H1 (cell line): ENCODE data around the gene CD248. TPM values are rescaled to one million over a fixed set of nuclear protein-coding genes. Genes with fewer than 3 reads are reported as not detected.
A peak's percentile ranks its signal among the peaks of the same experiment; 100 is the strongest.

Experiments
- CTCF ChIA-PET: fragments of 300-600 bp; sonication (Branson Sonifier 250); formaldehyde crosslinking; loops from one replicate; lab custom pipeline; 2021; ENCODE audit not compliant: partially characterized antibody; lab: Charles Lee
- POLR2A ChIA-PET: fragments of 300-600 bp; sonication (Branson Sonifier 250); formaldehyde crosslinking; loops from one replicate; lab custom pipeline; 2021; ENCODE audit warnings: inconsistent platforms; ENCODE audit not compliant: partially characterized antibody; lab: Charles Lee
- DNase-seq, 2 experiments: peaks; one replicate each; pipeline versions ENCODE4 v3.0.0 to v3.0.0-alpha.2; 2010 to 2022; ENCODE audit warnings: low spot score in 2 of 2, low read depth in 1 of 2, mixed read lengths in 1 of 2
- FAIRE-seq: peaks from 2 replicates; lab custom pipeline; 2011; peaks lifted over from hg19 to GRCh38; lab: Jason Lieb, UNC
- H2AFZ ChIP-seq: 2 replicates; pipeline ENCODE4 v1.8.1; 2012; ENCODE audit warnings: low read length, inconsistent platforms
- H2AK5ac ChIP-seq: 2 replicates; pipeline ENCODE4 v1.6.1; 2013; ENCODE audit warnings: low read depth, low read length
- H2BK120ac ChIP-seq: replicated peaks from 2 replicates; pipeline ENCODE3; 2013; ENCODE audit warnings: low read depth, low read length, inconsistent platforms
- H2BK12ac ChIP-seq: 2 replicates; pipeline ENCODE4 v1.6.1; 2013; ENCODE audit warnings: low read depth, low read length
- H2BK15ac ChIP-seq: 2 replicates; pipeline ENCODE4 v1.6.1; 2013; ENCODE audit warnings: low read length
- H2BK20ac ChIP-seq: 2 replicates; pipeline ENCODE4 v1.6.1; 2013; ENCODE audit warnings: low read length
- H2BK5ac ChIP-seq: 2 replicates; pipeline ENCODE4 v1.6.1; 2013; ENCODE audit warnings: low read depth, low read length
- H3K14ac ChIP-seq: 2 replicates; pipeline ENCODE4 v1.6.1; 2013; ENCODE audit warnings: inconsistent platforms; ENCODE audit not compliant: insufficient read length
- H3K18ac ChIP-seq: 2 replicates; pipeline ENCODE4 v1.6.1; 2013; ENCODE audit warnings: low read length; ENCODE audit errors: extremely low read depth
- H3K23ac ChIP-seq: 2 replicates; pipeline ENCODE4 v1.6.1; 2013; ENCODE audit warnings: inconsistent platforms; ENCODE audit not compliant: insufficient read length
- H3K23me2 ChIP-seq: 2 replicates; pipeline ENCODE4 v1.6.1; 2013; ENCODE audit warnings: low read depth, low read length
- H3K27ac ChIP-seq: 2 replicates; pipeline ENCODE4 v1.6.1; 2011; ENCODE audit warnings: low read depth, low read length, inconsistent platforms
- H3K27me3 ChIP-seq, 4 experiments: replicated peaks in 1 of 4; 1 replicate in 1 of 4; 2 replicates in 3 of 4; pipeline versions ENCODE4 v1.6.1 to v1.8.1; 2011 to 2013; ENCODE audit warnings: low read length in 3 of 4, mild to moderate bottlenecking in 3 of 4, inconsistent platforms in 2 of 4, mixed read lengths in 2 of 4, moderate library complexity in 1 of 4; ENCODE audit not compliant: control insufficient read depth in 3 of 4, insufficient read depth in 3 of 4; ENCODE audit errors: extremely low read depth in 1 of 4
- H3K36me3 ChIP-seq, 4 experiments: 2 replicates each; pipeline versions ENCODE4 v1.6.1 to v1.8.1; 2011 to 2013; ENCODE audit warnings: mild to moderate bottlenecking in 4 of 4, low read length in 3 of 4, moderate library complexity in 2 of 4, control low read depth in 1 of 4, inconsistent platforms in 1 of 4; ENCODE audit not compliant: insufficient read depth in 4 of 4, control insufficient read depth in 2 of 4
- H3K4ac ChIP-seq: replicated peaks from 2 replicates; pipeline ENCODE3; 2013; ENCODE audit warnings: low read length, low read depth, mixed read lengths, inconsistent platforms; ENCODE audit not compliant: insufficient read length
- H3K4me1 ChIP-seq, 4 experiments: replicated peaks in 1 of 4; 1 replicate in 1 of 4; 2 replicates in 3 of 4; pipeline versions ENCODE4 v1.6.1 to v1.8.1; 2011 to 2013; ENCODE audit warnings: low read length in 3 of 4, inconsistent platforms in 2 of 4, mixed read lengths in 1 of 4; ENCODE audit not compliant: insufficient read depth in 4 of 4, control insufficient read depth in 3 of 4
- H3K4me2 ChIP-seq, 2 experiments: 2 replicates each; pipeline versions ENCODE4 v1.6.1 to v1.8.1; 2011 to 2013; ENCODE audit warnings: low read depth in 2 of 2, low read length in 2 of 2, control low read depth in 1 of 2, inconsistent platforms in 1 of 2, mild to moderate bottlenecking in 1 of 2; ENCODE audit not compliant: insufficient read depth in 1 of 2
- H3K4me3 ChIP-seq, 4 experiments: fragments of 200-600, 300-600 bp in 1 of 4; sonication (generic), shearing (Covaris generic), sonication (Bioruptor Twin) in 1 of 4; 2 replicates each; pipeline versions ENCODE4 v1.5.1 to v1.8.1; 2011 to 2016; ENCODE audit warnings: low read length in 4 of 4, low read depth in 3 of 4, control low read depth in 2 of 4, inconsistent platforms in 2 of 4, mild to moderate bottlenecking in 2 of 4, mixed read lengths in 1 of 4, moderate library complexity in 1 of 4; ENCODE audit not compliant: insufficient read depth in 2 of 4; ENCODE audit errors: extremely low read depth in 1 of 4
- H3K56ac ChIP-seq: replicated peaks from 2 replicates; pipeline ENCODE3; 2013; ENCODE audit warnings: low read depth, mild to moderate bottlenecking, mixed read lengths, low read length, inconsistent platforms; ENCODE audit not compliant: insufficient read length
- H3K79me1 ChIP-seq: 2 replicates; pipeline ENCODE4 v1.6.1; 2013; ENCODE audit warnings: low read depth, low read length, control low read depth
- H3K79me2 ChIP-seq, 2 experiments: 2 replicates each; pipeline versions ENCODE4 v1.6.1 to v1.8.1; 2012 to 2013; ENCODE audit warnings: low read length in 2 of 2, mild to moderate bottlenecking in 2 of 2, inconsistent platforms in 1 of 2; ENCODE audit not compliant: insufficient read depth in 2 of 2, control insufficient read depth in 1 of 2
- H3K9ac ChIP-seq, 4 experiments: replicated peaks in 1 of 4; 1 replicate in 1 of 4; 2 replicates in 3 of 4; pipeline versions ENCODE4 v1.6.1 to v1.8.1; 2011 to 2013; ENCODE audit warnings: low read depth in 3 of 4, low read length in 3 of 4, control low read depth in 2 of 4, mild to moderate bottlenecking in 2 of 4, moderate library complexity in 2 of 4, inconsistent platforms in 1 of 4; ENCODE audit errors: extremely low read depth in 1 of 4
- H3K9me3 ChIP-seq, 2 experiments: 2 replicates each; pipeline versions ENCODE4 v1.6.1 to v1.8.1; 2012 to 2013; ENCODE audit warnings: mild to moderate bottlenecking in 2 of 2, moderate library complexity in 2 of 2, control low read depth in 1 of 2, inconsistent platforms in 1 of 2, low read depth in 1 of 2, low read length in 1 of 2, mixed read lengths in 1 of 2; ENCODE audit not compliant: insufficient read depth in 2 of 2
- H4K20me1 ChIP-seq, 2 experiments: replicated peaks in 1 of 2; 2 replicates each; pipeline versions ENCODE3 to v1.8.1; 2011 to 2013; ENCODE audit warnings: inconsistent platforms in 2 of 2, low read length in 2 of 2, mild to moderate bottlenecking in 1 of 2; ENCODE audit not compliant: insufficient read depth in 2 of 2, control insufficient read depth in 1 of 2
- H4K5ac ChIP-seq: 2 replicates; pipeline ENCODE4 v1.6.1; 2013; ENCODE audit warnings: low read length, low read depth, mixed read lengths, inconsistent platforms; ENCODE audit not compliant: insufficient read length
- H4K8ac ChIP-seq: 2 replicates; pipeline ENCODE4 v1.8.0; 2013; ENCODE audit warnings: mild to moderate bottlenecking, moderate library complexity, low read length, inconsistent platforms; ENCODE audit not compliant: insufficient read depth; ENCODE audit errors: extremely low read depth
- H4K91ac ChIP-seq: replicated peaks from 2 replicates; pipeline ENCODE3; 2013; ENCODE audit warnings: low read length, mixed read lengths, inconsistent platforms; ENCODE audit not compliant: insufficient read length
- BACH1 ChIP-seq: IDR thresholded peaks from 2 replicates; pipeline ENCODE4 v1.6.1; 2012; ENCODE audit warnings: low read length, improper control_type of control experiment
- CEBPB ChIP-seq: IDR thresholded peaks from 2 replicates; pipeline ENCODE4 v1.6.1; 2012; ENCODE audit warnings: low read depth, low read length
- EP300 ChIP-seq, 2 experiments: IDR thresholded peaks; 1 replicate in 1 of 2; 2 replicates in 1 of 2; pipeline ENCODE4 v1.6.1; 2011 to 2012; ENCODE audit warnings: low read depth in 2 of 2, low read length in 2 of 2, mild to moderate bottlenecking in 2 of 2, borderline replicate concordance in 1 of 2, inconsistent platforms in 1 of 2, moderate library complexity in 1 of 2
- FOSL1 ChIP-seq: IDR thresholded peaks from 2 replicates; pipeline ENCODE4 v1.6.1; 2011; ENCODE audit warnings: mild to moderate bottlenecking, low read depth, low read length, moderate library complexity; ENCODE audit not compliant: insufficient read depth
- GTF2F1 ChIP-seq: IDR thresholded peaks from 2 replicates; pipeline ENCODE4 v1.6.1; 2012; ENCODE audit warnings: low read depth, low read length, improper control_type of control experiment, borderline replicate concordance
- KDM5A ChIP-seq: fragments of 200-600 bp; IDR thresholded peaks from 2 replicates; pipeline ENCODE4 v1.7.1; 2012; ENCODE audit warnings: mild to moderate bottlenecking, low read length, inconsistent platforms, mixed read lengths
- POLR2A ChIP-seq, 2 experiments: IDR thresholded peaks; 1 replicate in 1 of 2; 2 replicates in 1 of 2; pipeline ENCODE4 v1.6.1; 2011; ENCODE audit warnings: low read depth in 2 of 2, low read length in 2 of 2, mild to moderate bottlenecking in 2 of 2; ENCODE audit errors: control extremely low read depth in 1 of 2
- SUZ12 ChIP-seq: fragments of 200-600 bp; sonication (generic); IDR thresholded peaks from 2 replicates; pipeline ENCODE4 v1.6.1; 2012; ENCODE audit warnings: mild to moderate bottlenecking, inconsistent platforms, low read length, moderate library complexity, mixed read lengths
- TCF12 ChIP-seq: IDR thresholded peaks from 2 replicates; pipeline ENCODE4 v1.6.1; 2011; ENCODE audit warnings: low read depth, mild to moderate bottlenecking, low read length
- ZNF274 ChIP-seq: IDR thresholded peaks from 2 replicates; pipeline ENCODE4 v1.7.0; 2012; ENCODE audit warnings: low read length, borderline replicate concordance; ENCODE audit errors: extremely low read depth
- WGBS, 2 experiments: shearing (Covaris generic) in 1 of 2; methylation state at CpG; one replicate each; pipeline versions ENCODE4 v1.1.6 to v1.1.7; 2013 to 2015; ENCODE audit warnings: low lambda C conversion rate in 2 of 2, mixed read lengths in 2 of 2, inconsistent platforms in 1 of 2, low coverage in 1 of 2, missing lambda C conversion rate in 1 of 2; ENCODE audit not compliant: insufficient replicate concordance in 2 of 2, insufficient coverage in 1 of 2, insufficient read length in 1 of 2; ENCODE audit errors: extremely low coverage in 1 of 2, missing lambda C conversion rate in 1 of 2; 5-methylcytosine and 5-hydroxymethylcytosine counted together
- polyA plus RNA-seq, 7 experiments: library from polyadenylated mRNA; depleted of rRNA in 3 of 7; stranded (reverse) in 5 of 7; unstranded in 2 of 7; fragments of >200 nt in 5 of 7; fragments of 200-250 nt in 2 of 7; gene quantifications; 1 replicate in 5 of 7; 2 replicates in 1 of 7; 4 replicates in 1 of 7; pipeline versions ENCODE4 v1.2.1 to v1.2.3, GENCODE V29; 2011 to 2013; ENCODE audit warnings: missing spikeins in 2 of 7, mixed read lengths in 2 of 7
- total RNA-seq: library from RNA; stranded (reverse); fragmentation: NEBNext Ultra II Directional; extraction: Animal tissue kit (Norgen Biotek cat#: 25700); gene quantifications from 2 replicates; pipeline ENCODE4 v1.2.1, GENCODE V29; 2021
- TF ChIP-seq, protein P1 (sequence below): IDR thresholded peaks from 2 replicates; pipeline ENCODE4 v1.6.1; 2012; ENCODE audit warnings: low read length, inconsistent platforms
- TF ChIP-seq, protein P2 (sequence below): IDR thresholded peaks from 2 replicates; pipeline ENCODE4 v1.6.1; 2012; ENCODE audit warnings: inconsistent platforms

CD248 gene
- total and polyA plus RNA-seq, 2 of the 8 experiments (the other 6 are each of a cell fraction or from before 2014, with no cell fraction given) = 2.7 to 3.9 TPM

DNA sequence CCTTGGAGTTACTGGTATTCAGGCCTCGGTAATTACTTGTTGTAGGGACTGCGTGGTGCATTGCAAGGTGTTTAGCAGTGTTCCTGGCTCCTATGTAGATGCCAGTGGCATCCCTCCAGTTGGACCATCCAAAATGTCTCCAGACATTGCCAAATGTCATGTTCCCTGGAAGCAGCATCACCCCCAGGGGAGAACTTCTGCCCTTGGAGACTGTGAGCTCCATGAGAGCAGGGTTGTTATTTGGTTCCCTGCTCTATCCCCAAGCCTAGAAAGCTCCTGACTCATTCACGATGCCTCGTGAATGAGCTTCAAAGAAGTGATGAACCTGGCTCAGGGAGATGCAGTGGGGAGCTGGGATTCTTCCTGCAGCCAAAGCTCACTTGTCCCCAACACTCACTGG lies 4.8 kb upstream of the CD248 start:
- Histone ChIP-seq H2AFZ (no peak overlapping the region), H3K4me2 (no peak overlapping the region), H3K4me1 (peaks cover 9 to 23% (median 18%) of the 10 kb centered on the region in 4 experiments), H3K18ac (no peak overlapping the region), H3K14ac (no peak overlapping the region), H3K9me3 (no peaks in the 10 kb centered on the region), H3K23me2 (peaks cover 3% of the 10 kb centered on the region; the same call in 1 of the 2 replicates), H2BK12ac (no peak overlapping the region), H2BK20ac (no peak overlapping the region), H3K36me3 (no peaks in the 10 kb centered on the region), H2BK5ac (no peak overlapping the region), H4K20me1 (no peaks in the 10 kb centered on the region), H4K8ac (no peak overlapping the region), H3K27ac (no peak overlapping the region), H3K79me2 (no peaks in the 10 kb centered on the region), H3K56ac (no peak overlapping the region), H2BK15ac (0 out of 2 replicates have a peak overlapping the region, but pooled peaks have one; percentile 12), H3K23ac (no peak overlapping the region), H2BK120ac (no peak overlapping the region), H3K4ac (no peak overlapping the region), H2AK5ac (no peak overlapping the region), H3K4me3 (no peak overlapping the region), H3K9ac (no peak overlapping the region), H4K5ac (no peak overlapping the region), H3K79me1 (no peaks in the 10 kb centered on the region), H4K91ac (no peak overlapping the region), H3K27me3 (peaks cover 0 to 5% (median 0%) of the 10 kb centered on the region in 4 experiments; a peak in 3 of 7 replicates)
- ChIA-PET POLR2A (interaction anchor here (0.6 to 1.5 kb wide), 6 partner anchors 9 to 39 kb away, joined by 3 to 7 read pairs (median 3); partner anchors contain the start of genes B4GAT1, BRMS1 and RIN1), CTCF (interaction anchor here (0.6 to 2.0 kb wide), 20 partner anchors 9 to 99 kb away, joined by 3 to 48 read pairs (median 5); partner anchors contain the start of genes NPAS4, RIN1, TMEM151A and YIF1A)
- FAIRE-seq (no peak), DNase-seq (no peak)
- WGBS, 2 experiments = 88% methylated on average over 4 of the region's 4 CpGs; no CpG with 5 or more reads in 1 of the 2 experiments
- no peak for TF ChIP-seq ZNF274
- TF ChIP-seq CEBPB = no peak
- TF ChIP-seq GTF2F1 = no peak
- TF ChIP-seq FOSL1 = no peak
- no peak for TF ChIP-seq KDM5A
- no peak for TF ChIP-seq SUZ12
- TF ChIP-seq, protein P1, sequence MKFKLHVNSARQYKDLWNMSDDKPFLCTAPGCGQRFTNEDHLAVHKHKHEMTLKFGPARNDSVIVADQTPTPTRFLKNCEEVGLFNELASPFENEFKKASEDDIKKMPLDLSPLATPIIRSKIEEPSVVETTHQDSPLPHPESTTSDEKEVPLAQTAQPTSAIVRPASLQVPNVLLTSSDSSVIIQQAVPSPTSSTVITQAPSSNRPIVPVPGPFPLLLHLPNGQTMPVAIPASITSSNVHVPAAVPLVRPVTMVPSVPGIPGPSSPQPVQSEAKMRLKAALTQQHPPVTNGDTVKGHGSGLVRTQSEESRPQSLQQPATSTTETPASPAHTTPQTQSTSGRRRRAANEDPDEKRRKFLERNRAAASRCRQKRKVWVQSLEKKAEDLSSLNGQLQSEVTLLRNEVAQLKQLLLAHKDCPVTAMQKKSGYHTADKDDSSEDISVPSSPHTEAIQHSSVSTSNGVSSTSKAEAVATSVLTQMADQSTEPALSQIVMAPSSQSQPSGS = no peak
- TF ChIP-seq, protein P2, sequence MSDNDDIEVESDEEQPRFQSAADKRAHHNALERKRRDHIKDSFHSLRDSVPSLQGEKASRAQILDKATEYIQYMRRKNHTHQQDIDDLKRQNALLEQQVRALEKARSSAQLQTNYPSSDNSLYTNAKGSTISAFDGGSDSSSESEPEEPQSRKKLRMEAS = no peak
- TF ChIP-seq TCF12 = no peak
- TF ChIP-seq EP300 (IDR thresholded peaks at IDR 0.05; ENCODE audit: borderline replicate concordance in 1 of 2, low read depth in 2 of 2, low read length in 2 of 2) = no peak
- TF ChIP-seq POLR2A (IDR thresholded peaks at IDR 0.05; ENCODE audit: control extremely low read depth in 1 of 2, low read depth in 2 of 2, low read length in 2 of 2) = no peak
- TF ChIP-seq BACH1 = no peak
